Measurements from ENCODE around the gene GTSE1. TPM values are rescaled to one million over a fixed set of nuclear protein-coding genes. Genes with fewer than 3 reads are reported as not detected.

Gene GTSE1
- polyA plus RNA-seq, 1 of the 3 experiments (the other 2 are of a cell fraction), result 12.2 TPM

- peaks cover 4% of the 10 kb centered on the region for H3F3A ChIP-seq (replicated peaks; ENCODE audit: insufficient read depth)
- no peaks in the 10 kb centered on the region for H4K20me1 ChIP-seq (ENCODE audit: insufficient read depth)
- TF ChIP-seq EZH2phosphoT487 (IDR thresholded peaks at IDR 0.05; ENCODE audit: borderline replicate concordance, low read depth) (no peak), FOXM1 (IDR thresholded peaks at IDR 0.05; ENCODE audit: low read depth) (no peak), JUND (IDR thresholded peaks at IDR 0.05) (no peak), USF2 (IDR thresholded peaks at IDR 0.05; ENCODE audit: borderline replicate concordance, low read depth, low read length) (no peak), NRF1 (IDR thresholded peaks at IDR 0.05; ENCODE audit: low read depth, low read length) (no peak), PBX3 (IDR thresholded peaks at IDR 0.05) (no peak), MEF2A (IDR thresholded peaks at IDR 0.05; ENCODE audit: borderline replicate concordance, low read depth) (no peak), SMC3 (IDR thresholded peaks at IDR 0.05; ENCODE audit: low read depth, low read length) (no peak), GABPA (IDR thresholded peaks at IDR 0.05; ENCODE audit: low read depth) (no peak), RAD21 (IDR thresholded peaks at IDR 0.05; ENCODE audit: low read length) (no peak), TAF1 (IDR thresholded peaks at IDR 0.05; ENCODE audit: borderline replicate concordance, low read depth, low read length) (no peak), RXRA (IDR thresholded peaks at IDR 0.05; ENCODE audit: borderline replicate concordance, low read depth) (no peak), GATA2 (CRISPR knock-in tag; IDR thresholded peaks at IDR 0.05) (no peak), ZBTB33 (IDR thresholded peaks at IDR 0.05; ENCODE audit: borderline replicate concordance, low read depth) (no peak), RFX5 (IDR thresholded peaks at IDR 0.05; ENCODE audit: low read length) (no peak), IRF3 (IDR thresholded peaks at IDR 0.05; ENCODE audit: low read depth, low read length) (no peak), CHD2 (IDR thresholded peaks at IDR 0.05; ENCODE audit: low read length, partially characterized antibody) (no peak), MAX (IDR thresholded peaks at IDR 0.05; ENCODE audit: low read depth) (no peak)
- no peak overlapping the region for H3K4me3 ChIP-seq (ENCODE audit: low read depth in 2 of 2, low read length in 1 of 2)
- 97% methylated on average over 14 of the region's 23 CpGs for WGBS (ENCODE audit: low lambda C conversion rate)
- no peak overlapping the region for H3K27ac ChIP-seq (ENCODE audit: low read depth in 2 of 2, low read length in 1 of 2)
- no peaks in the 10 kb centered on the region for H3K27me3 ChIP-seq (ENCODE audit: insufficient read depth)
- no peaks in the 10 kb centered on the region for H3K9me2 ChIP-seq
- H3K9me3 ChIP-seq, result no peaks in the 10 kb centered on the region
- no peak for DNase-seq
- H3K36me3 ChIP-seq (replicated peaks in 1 of 2; ENCODE audit: control insufficient read depth in 1 of 2, insufficient read depth in 2 of 2, low read length in 1 of 2), result peaks cover 9 to 22% of the 10 kb centered on the region in 2 experiments
- peaks cover 3 to 8% of the 10 kb centered on the region in 2 experiments; a peak in 2 of 4 replicates for H3K4me1 ChIP-seq (ENCODE audit: control insufficient read depth in 1 of 2, insufficient read depth in 2 of 2, low read depth in 1 of 2, low read length in 1 of 2)
- no peak overlapping the region for H3K4me2 ChIP-seq
- no peaks in the 10 kb centered on the region for H3K79me2 ChIP-seq (ENCODE audit: insufficient read depth)
- CTCF ChIA-PET, result interaction anchor here (0.9 to 1.0 kb wide), 2 partner anchors 168 to 169 kb away, joined by 3 to 5 read pairs; no protein-coding TSS in a partner anchor
- no peak overlapping the region for H2AFZ ChIP-seq (ENCODE audit: low read depth)
- POLR2A ChIA-PET, result interaction anchor here (1.1 to 1.5 kb wide), 3 partner anchors 10 to 142 kb away, joined by 3 to 5 read pairs (median 3); partner anchors contain the start of gene CDPF1
- no peak overlapping the region for H3K9ac ChIP-seq
Measured at GRCh38 chr22:46290843-46291785, 5.6 kb upstream of the GTSE1 start.
